HepG2 (cell line): Measurements from ENCODE around the gene THOC6. TPM values are rescaled to one million over a fixed set of nuclear protein-coding genes. Genes with fewer than 3 reads are reported as not detected.

Experiments used
- ATAC-seq: fragments of 200-7000 bp; cut with Tn5 transposase; 3 replicates; pipeline ENCODE4 v1.9.1; 2020; ENCODE audit warnings: mild to moderate bottlenecking, moderate library complexity
- BruUV-seq: library from RNA; stranded (reverse); fragments of 400-500 nt; replicated peaks from 2 replicates; lab custom pipeline; 2021; lab: Mats Ljungman, UMichigan
- CTCF ChIA-PET: fragments of 300-600 bp; formaldehyde crosslinking; extraction: SDS; loops from one replicate; lab custom pipeline; 2021; ENCODE audit warnings: low total read pairs, inconsistent platforms, low intra/inter-chr PET ratio; lab: Yijun Ruan, JAX
- POLR2A ChIA-PET: fragments of 350-600 bp; sonication (Branson Sonifier 250); formaldehyde crosslinking; loops from one replicate; lab custom pipeline; 2020; ENCODE audit warnings: antibody characterized with exemption, inconsistent platforms; lab: Yijun Ruan, JAX
- DNase-seq: peaks from one replicate; pipeline ENCODE4 v3.0.0-alpha.2; 2015; ENCODE audit warnings: low spot score
- FAIRE-seq: peaks from 3 replicates; lab custom pipeline; 2011; peaks lifted over from hg19 to GRCh38; lab: Jason Lieb, UNC
- H2AFZ ChIP-seq: one replicate; pipeline ENCODE4 v1.6.1; 2011; ENCODE audit warnings: low read length, inconsistent platforms
- H3K27ac ChIP-seq: fragments of 300-600 bp; 3 replicates; pipeline ENCODE4 v1.8.0; 2011; ENCODE audit warnings: mixed run types, mild to moderate bottlenecking, mixed read lengths, low read length, inconsistent platforms; ENCODE audit not compliant: insufficient read depth; ENCODE audit errors: extremely low read length
- H3K27me3 ChIP-seq, 2 experiments: fragments of 200-600 bp in 1 of 2; 2 replicates in 1 of 2; 3 replicates in 1 of 2; pipeline versions ENCODE4 v1.6.0 to v1.8.0; 2011; ENCODE audit warnings: low read length in 2 of 2, mild to moderate bottlenecking in 2 of 2, moderate library complexity in 2 of 2, inconsistent platforms in 1 of 2; ENCODE audit not compliant: insufficient read depth in 2 of 2, control insufficient read depth in 1 of 2
- H3K36me3 ChIP-seq, 2 experiments: fragments of 200-600 bp in 1 of 2; replicated peaks in 1 of 2; 2 replicates in 1 of 2; 3 replicates in 1 of 2; pipeline versions ENCODE4 v1.5.1 to v1.8.0; 2011; ENCODE audit warnings: low read length in 2 of 2, inconsistent platforms in 1 of 2; ENCODE audit not compliant: insufficient read depth in 2 of 2, control insufficient read depth in 1 of 2
- H3K4me1 ChIP-seq: 2 replicates; pipeline ENCODE4 v1.5.1; 2012; ENCODE audit warnings: low read length, inconsistent platforms; ENCODE audit not compliant: insufficient read depth
- H3K4me2 ChIP-seq: 2 replicates; pipeline ENCODE4 v1.6.0; 2011; ENCODE audit warnings: low read depth, low read length, inconsistent platforms
- H3K4me3 ChIP-seq, 3 experiments: fragments of 200-600 bp in 1 of 3; sonication (generic), shearing (Covaris generic) in 1 of 3; replicated peaks in 1 of 3; 2 replicates each; pipeline ENCODE4 v1.5.1; 2011 to 2016; ENCODE audit warnings: low read length in 3 of 3, inconsistent platforms in 2 of 3, low read depth in 2 of 3, mild to moderate bottlenecking in 2 of 3, control low read depth in 1 of 3, mixed read lengths in 1 of 3; ENCODE audit not compliant: insufficient read depth in 1 of 3
- H3K79me2 ChIP-seq: one replicate; pipeline ENCODE4 v1.6.1; 2011; ENCODE audit warnings: low read length, inconsistent platforms; ENCODE audit not compliant: insufficient read depth
- H3K9ac ChIP-seq: 2 replicates; pipeline ENCODE4 v1.6.0; 2011; ENCODE audit warnings: mild to moderate bottlenecking, low read depth, low read length, inconsistent platforms; ENCODE audit not compliant: insufficient read depth
- H3K9me3 ChIP-seq: 2 replicates; pipeline ENCODE4 v1.5.1; 2012; ENCODE audit warnings: mild to moderate bottlenecking, low read length
- H4K20me1 ChIP-seq: 2 replicates; pipeline ENCODE4 v1.6.0; 2011; ENCODE audit warnings: inconsistent platforms, mild to moderate bottlenecking, low read length, moderate library complexity; ENCODE audit not compliant: insufficient read depth
- GABPA ChIP-seq, 2 experiments: IDR thresholded peaks; 2 replicates each; pipeline ENCODE4 v1.6.1; 2011 to 2016; ENCODE audit warnings: low read depth in 2 of 2, low read length in 1 of 2, missing biosample characterization in 1 of 2, missing genetic modification characterization in 1 of 2
- GPN1 ChIP-seq: sonication (generic); formaldehyde crosslinking; IDR thresholded peaks from 2 replicates; pipeline ENCODE4 v1.5.1; 2020; ENCODE audit warnings: missing genetic modification reagents, borderline replicate concordance
- KDM6A ChIP-seq: IDR thresholded peaks from 2 replicates; pipeline ENCODE4 v1.6.1; 2016; ENCODE audit warnings: low read depth
- SMAD3 ChIP-seq: sonication (generic); formaldehyde crosslinking; IDR thresholded peaks from 2 replicates; pipeline ENCODE4 v1.4.0; 2020; ENCODE audit warnings: missing genetic modification reagents
- TCF12 ChIP-seq, 2 experiments: fragments of 450-650 bp in 1 of 2; sonication (generic) in 1 of 2; formaldehyde crosslinking in 1 of 2; IDR thresholded peaks; 2 replicates each; pipeline versions ENCODE4 v1.6.1 to v1.8.0; 2017 to 2022; ENCODE audit warnings: antibody characterized with exemption in 1 of 2, mild to moderate bottlenecking in 1 of 2, missing genetic modification reagents in 1 of 2, moderate library complexity in 1 of 2
- TMF1 ChIP-seq: sonication (generic); formaldehyde crosslinking; IDR thresholded peaks from 2 replicates; pipeline ENCODE4 v1.8.1; 2022; ENCODE audit warnings: low read depth, missing genetic modification reagents
- ZNF136 ChIP-seq: sonication (generic); formaldehyde crosslinking; IDR thresholded peaks from 2 replicates; pipeline ENCODE4 v1.8.1; 2022; ENCODE audit warnings: low read depth, mild to moderate bottlenecking, moderate library complexity, missing genetic modification reagents
- ZNF564 ChIP-seq: sonication (generic); formaldehyde crosslinking; IDR thresholded peaks from 2 replicates; pipeline ENCODE4 v1.8.1; 2023; ENCODE audit warnings: mild to moderate bottlenecking, missing genetic modification reagents
- WGBS: methylation state at CpG from one replicate; pipeline ENCODE4 v1.1.6; 2017; ENCODE audit warnings: low lambda C conversion rate; 5-methylcytosine and 5-hydroxymethylcytosine counted together
- in situ Hi-C: cut with HindIII; loops from 2 replicates; pipeline ENCODE4 v1.10.0; 2017; ENCODE audit warnings: low pct_unique_long_range_greater_than_20kb; ENCODE audit not compliant: extremely low pct_ligation_motif_present
- intact Hi-C: fragments of 100-400 bp; cut with micrococcal nuclease; formaldehyde crosslinking; loops from one replicate; pipeline ENCODE4 v1.10.0; 2022; ENCODE audit not compliant: unreplicated experiment
- polyA plus RNA-seq, 8 experiments: library from polyadenylated mRNA; depleted of rRNA in 3 of 8; stranded (reverse) in 7 of 8; unstranded in 1 of 8; fragments of >200 nt; fragmentation: Illumina TruSeq in 4 of 8; extraction: Trizol in 4 of 8; gene quantifications; 2 replicates each; pipeline versions ENCODE4 v1.2.1 to v1.2.3, GENCODE V29; 2011 to 2016; ENCODE audit warnings: low read depth in 4 of 8, missing spikeins in 1 of 8, mixed read lengths in 1 of 8; ENCODE audit not compliant: insufficient read depth in 1 of 8
- total RNA-seq, 5 experiments: library from RNA; depleted of rRNA; stranded (reverse); fragments of >200 nt; fragmentation: Illumina TruSeq; extraction: Trizol; gene quantifications; 2 replicates each; pipeline ENCODE4 v1.2.3, GENCODE V29; 2016; ENCODE audit warnings: low read depth in 1 of 5
- TF ChIP-seq, protein P1 (sequence below): sonication (generic); formaldehyde crosslinking; IDR thresholded peaks from 2 replicates; pipeline ENCODE4 v1.4.0; 2020; ENCODE audit warnings: missing genetic modification reagents
- TF ChIP-seq, protein P2 (sequence below): sonication (generic); formaldehyde crosslinking; IDR thresholded peaks from 2 replicates; pipeline ENCODE4 v1.4.0; 2020; ENCODE audit warnings: missing genetic modification reagents

The THOC6 gene
- total and polyA plus RNA-seq, 2 of the 13 experiments (the other 11 are each of a cell fraction or from before 2014, with no cell fraction given) = 32.1 to 37.0 TPM

DNA sequence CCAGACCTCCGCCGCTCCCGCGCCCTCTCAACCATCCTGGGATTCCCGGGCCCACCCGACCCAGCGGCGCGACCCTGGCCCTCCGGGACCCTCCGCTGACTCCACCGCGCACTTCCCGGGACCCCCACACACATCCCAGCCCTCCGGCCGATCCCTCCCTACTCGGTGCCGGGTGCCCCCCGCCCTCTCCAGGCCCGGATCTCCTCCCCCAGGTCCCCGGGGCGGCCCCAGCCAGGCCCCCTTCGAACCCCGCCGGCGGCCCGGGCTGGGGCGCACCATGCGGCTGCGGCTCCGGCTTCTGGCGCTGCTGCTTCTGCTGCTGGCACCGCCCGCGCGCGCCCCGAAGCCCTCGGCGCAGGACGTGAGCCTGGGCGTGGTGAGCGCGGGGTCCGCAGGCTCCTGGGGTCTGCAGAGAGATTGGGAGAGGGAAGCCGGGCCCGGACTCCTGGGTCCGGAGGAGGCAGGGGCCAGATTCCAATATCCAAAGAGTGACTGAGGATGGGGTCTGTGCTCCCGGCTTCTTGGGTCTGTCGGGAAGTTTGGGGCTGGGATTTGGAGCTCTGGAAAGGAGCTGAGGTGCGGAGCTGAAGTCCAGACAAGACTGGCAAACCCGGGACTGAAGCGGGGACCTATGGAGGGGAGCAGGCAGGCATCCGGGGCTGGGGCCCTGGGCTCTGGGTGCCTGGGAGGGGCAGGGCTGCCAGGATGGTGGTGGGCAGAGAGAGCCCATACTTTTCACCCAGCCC is 23.0 kb downstream of the THOC6 start:
- BruUV-seq = no TSS peak
- WGBS = 54% methylated on average over 44 of the region's 54 CpGs
- CTCF ChIA-PET = no interaction called here
- H3K79me2 ChIP-seq = no peaks in the 10 kb centered on the region
- no peak for ATAC-seq
- H3K4me2 ChIP-seq = no peak overlapping the region
- H3K27me3 ChIP-seq = peaks cover 10 to 79% of the 10 kb centered on the region in 2 experiments
- H3K9ac ChIP-seq = no peak overlapping the region
- peaks cover 24% of the 10 kb centered on the region for H3K4me1 ChIP-seq
- no peak overlapping the region for H2AFZ ChIP-seq
- H3K9me3 ChIP-seq = no peaks in the 10 kb centered on the region
- in situ Hi-C loops = no loop called here
- intact Hi-C loops = no loop called here
- H3K4me3 ChIP-seq = no peak overlapping the region
- no peaks in the 10 kb centered on the region for H3K36me3 ChIP-seq
- DNase-seq = no peak
- no peak for TF ChIP-seq SMAD3
- TF ChIP-seq GPN1 (CRISPR knock-in tag) = no peak
- no peak for TF ChIP-seq TMF1
- TF ChIP-seq KDM6A (CRISPR knock-in tag) = no peak
- TF ChIP-seq, protein P1, sequence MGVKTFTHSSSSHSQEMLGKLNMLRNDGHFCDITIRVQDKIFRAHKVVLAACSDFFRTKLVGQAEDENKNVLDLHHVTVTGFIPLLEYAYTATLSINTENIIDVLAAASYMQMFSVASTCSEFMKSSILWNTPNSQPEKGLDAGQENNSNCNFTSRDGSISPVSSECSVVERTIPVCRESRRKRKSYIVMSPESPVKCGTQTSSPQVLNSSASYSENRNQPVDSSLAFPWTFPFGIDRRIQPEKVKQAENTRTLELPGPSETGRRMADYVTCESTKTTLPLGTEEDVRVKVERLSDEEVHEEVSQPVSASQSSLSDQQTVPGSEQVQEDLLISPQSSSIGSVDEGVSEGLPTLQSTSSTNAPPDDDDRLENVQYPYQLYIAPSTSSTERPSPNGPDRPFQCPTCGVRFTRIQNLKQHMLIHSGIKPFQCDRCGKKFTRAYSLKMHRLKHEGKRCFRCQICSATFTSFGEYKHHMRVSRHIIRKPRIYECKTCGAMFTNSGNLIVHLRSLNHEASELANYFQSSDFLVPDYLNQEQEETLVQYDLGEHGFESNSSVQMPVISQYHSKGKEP = no peak
- no peak for TF ChIP-seq ZNF136 (CRISPR knock-in tag)
- no peak for TF ChIP-seq TCF12 (IDR thresholded peaks at IDR 0.05)
- no peak for TF ChIP-seq TCF12 (CRISPR knock-in tag; IDR thresholded peaks at IDR 0.05)
- TF ChIP-seq GABPA (IDR thresholded peaks at IDR 0.05; ENCODE audit: low read depth, low read length) = no peak
- TF ChIP-seq GABPA (CRISPR knock-in tag; IDR thresholded peaks at IDR 0.05; ENCODE audit: low read depth) = no peak
- TF ChIP-seq, protein P2, sequence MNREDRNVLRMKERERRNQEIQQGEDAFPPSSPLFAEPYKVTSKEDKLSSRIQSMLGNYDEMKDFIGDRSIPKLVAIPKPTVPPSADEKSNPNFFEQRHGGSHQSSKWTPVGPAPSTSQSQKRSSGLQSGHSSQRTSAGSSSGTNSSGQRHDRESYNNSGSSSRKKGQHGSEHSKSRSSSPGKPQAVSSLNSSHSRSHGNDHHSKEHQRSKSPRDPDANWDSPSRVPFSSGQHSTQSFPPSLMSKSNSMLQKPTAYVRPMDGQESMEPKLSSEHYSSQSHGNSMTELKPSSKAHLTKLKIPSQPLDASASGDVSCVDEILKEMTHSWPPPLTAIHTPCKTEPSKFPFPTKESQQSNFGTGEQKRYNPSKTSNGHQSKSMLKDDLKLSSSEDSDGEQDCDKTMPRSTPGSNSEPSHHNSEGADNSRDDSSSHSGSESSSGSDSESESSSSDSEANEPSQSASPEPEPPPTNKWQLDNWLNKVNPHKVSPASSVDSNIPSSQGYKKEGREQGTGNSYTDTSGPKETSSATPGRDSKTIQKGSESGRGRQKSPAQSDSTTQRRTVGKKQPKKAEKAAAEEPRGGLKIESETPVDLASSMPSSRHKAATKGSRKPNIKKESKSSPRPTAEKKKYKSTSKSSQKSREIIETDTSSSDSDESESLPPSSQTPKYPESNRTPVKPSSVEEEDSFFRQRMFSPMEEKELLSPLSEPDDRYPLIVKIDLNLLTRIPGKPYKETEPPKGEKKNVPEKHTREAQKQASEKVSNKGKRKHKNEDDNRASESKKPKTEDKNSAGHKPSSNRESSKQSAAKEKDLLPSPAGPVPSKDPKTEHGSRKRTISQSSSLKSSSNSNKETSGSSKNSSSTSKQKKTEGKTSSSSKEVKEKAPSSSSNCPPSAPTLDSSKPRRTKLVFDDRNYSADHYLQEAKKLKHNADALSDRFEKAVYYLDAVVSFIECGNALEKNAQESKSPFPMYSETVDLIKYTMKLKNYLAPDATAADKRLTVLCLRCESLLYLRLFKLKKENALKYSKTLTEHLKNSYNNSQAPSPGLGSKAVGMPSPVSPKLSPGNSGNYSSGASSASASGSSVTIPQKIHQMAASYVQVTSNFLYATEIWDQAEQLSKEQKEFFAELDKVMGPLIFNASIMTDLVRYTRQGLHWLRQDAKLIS (CRISPR knock-in tag) = no peak
- no peak for TF ChIP-seq ZNF564 (CRISPR knock-in tag)
- no peak overlapping the region for H3K27ac ChIP-seq
- no peaks in the 10 kb centered on the region for H4K20me1 ChIP-seq
- POLR2A ChIA-PET = interaction anchor here (0.9 to 1.3 kb wide), 2 partner anchors 12 to 26 kb away, joined by 3 read pairs; no protein-coding TSS in a partner anchor
- FAIRE-seq = no peak
